GM23248 (cell line): ENCODE data around the gene RUNX3.

ENCODE experiments used
- EZH2 ChIP-seq: fragments of 200-600 bp; sonication (generic); IDR thresholded peaks from 2 replicates; pipeline ENCODE4 v1.6.1; 2018; ENCODE audit warnings: antibody characterized with exemption, mild to moderate bottlenecking; ENCODE audit not compliant: insufficient read depth, poor library complexity, severe bottlenecking
- EZH2phosphoT487 ChIP-seq: fragments of 200-600 bp; sonication (generic); IDR thresholded peaks from 2 replicates; pipeline ENCODE4 v1.6.1; 2018; ENCODE audit warnings: antibody characterized with exemption, moderate library complexity, mild to moderate bottlenecking, low read depth; ENCODE audit not compliant: insufficient read depth

- TF ChIP-seq EZH2phosphoT487 (no peak), EZH2 (no peak)
Observed at GRCh38 chr1:24927988-24928688, 1.9 kb downstream of the RUNX3 start.
